Sigmoid colon (tissue), 7 donors: Measurements from ENCODE around the gene MEIOB. TPM values are rescaled to one million over a fixed set of nuclear protein-coding genes. Genes with fewer than 3 reads are reported as not detected.

Source experiments
- DNase-seq: peaks from one replicate; pipeline ENCODE4 v3.0.0-alpha.2; 2019
- H3K27ac ChIP-seq, 4 donors: fragments of 200-600 bp; sonication (generic); one replicate each; pipeline ENCODE4 v1.5.1; 2016 to 2019; ENCODE audit warnings: mild to moderate bottlenecking in 1 of 4
- H3K27me3 ChIP-seq, 3 donors: fragments of 200-600 bp; sonication (generic); one replicate each; pipeline ENCODE4 v1.5.1; 2019; ENCODE audit warnings: mild to moderate bottlenecking in 1 of 3
- H3K36me3 ChIP-seq, 4 donors: fragments of 200-600 bp; sonication (generic); one replicate each; pipeline ENCODE4 v1.5.1; 2016 to 2019
- H3K4me1 ChIP-seq, 4 donors: fragments of 200-600 bp; sonication (generic); one replicate each; pipeline ENCODE4 v1.5.1; 2017 to 2019
- H3K4me3 ChIP-seq, 4 donors: fragments of 200-600 bp; sonication (generic); one replicate each; pipeline ENCODE4 v1.5.1; 2017 to 2019; ENCODE audit warnings: mild to moderate bottlenecking in 2 of 4, moderate library complexity in 1 of 4
- H3K9me3 ChIP-seq, 4 donors: fragments of 200-600 bp in 3 of 4; sonication (generic) in 3 of 4; one replicate each; pipeline versions ENCODE4 v1.5.1 to v1.6.1; 2013 to 2019
- EP300 ChIP-seq, 4 donors: sonication (generic); formaldehyde crosslinking; IDR thresholded peaks; one replicate each; pipeline ENCODE4 v1.6.1; 2017; ENCODE audit warnings: antibody characterized with exemption in 4 of 4
- POLR2A ChIP-seq, 2 donors: fragments of 450-650 bp; IDR thresholded peaks; one replicate each; pipeline ENCODE4 v1.6.1; 2016; ENCODE audit warnings: antibody characterized with exemption in 2 of 2, mild to moderate bottlenecking in 2 of 2, moderate library complexity in 2 of 2
- POLR2AphosphoS5 ChIP-seq, 4 donors: sonication (generic); formaldehyde crosslinking; IDR thresholded peaks; one replicate each; pipeline ENCODE4 v1.6.1; 2017; ENCODE audit warnings: antibody characterized with exemption in 4 of 4
- WGBS, 2 donors: extraction: QIAGEN DNeasy Blood & Tissue Kit; methylation state at CpG; one replicate each; pipeline ENCODE4 v1.1.7; 2013; 5-methylcytosine and 5-hydroxymethylcytosine counted together
- intact Hi-C: fragments of 100-400 bp; cut with DNase I; formaldehyde crosslinking; loops from one replicate; pipeline ENCODE4 v1.15.1; 2023
- polyA plus RNA-seq, 3 donors: library from polyadenylated mRNA; stranded (reverse); fragments of 200-250 nt; gene quantifications; one replicate each; pipeline ENCODE4 v1.2.3, GENCODE V29; 2013
- total RNA-seq, 4 donors: library from RNA; depleted of rRNA; stranded (reverse); fragments of >200 nt; gene quantifications; one replicate each; pipeline ENCODE4 v1.1.0, GENCODE V29; 2016
- TF ChIP-seq, protein P1 (sequence below), 4 experiments: fragments of 450-650 bp in 3 of 4; fragments of 200-600 bp in 1 of 4; IDR thresholded peaks; one replicate each; pipeline ENCODE4 v1.5.1; 2016 to 2019; ENCODE audit warnings: antibody characterized with exemption in 4 of 4, mild to moderate bottlenecking in 3 of 4, moderate library complexity in 2 of 4
- donor health status: healthy with polysubstance abuse.
- donor health status: Bipolar disorder and iron deficiency.
- donor health status: healthy.

Gene MEIOB
- total and polyA plus RNA-seq, 7 donors: 0.10 TPM; not detected in 6

DNA sequence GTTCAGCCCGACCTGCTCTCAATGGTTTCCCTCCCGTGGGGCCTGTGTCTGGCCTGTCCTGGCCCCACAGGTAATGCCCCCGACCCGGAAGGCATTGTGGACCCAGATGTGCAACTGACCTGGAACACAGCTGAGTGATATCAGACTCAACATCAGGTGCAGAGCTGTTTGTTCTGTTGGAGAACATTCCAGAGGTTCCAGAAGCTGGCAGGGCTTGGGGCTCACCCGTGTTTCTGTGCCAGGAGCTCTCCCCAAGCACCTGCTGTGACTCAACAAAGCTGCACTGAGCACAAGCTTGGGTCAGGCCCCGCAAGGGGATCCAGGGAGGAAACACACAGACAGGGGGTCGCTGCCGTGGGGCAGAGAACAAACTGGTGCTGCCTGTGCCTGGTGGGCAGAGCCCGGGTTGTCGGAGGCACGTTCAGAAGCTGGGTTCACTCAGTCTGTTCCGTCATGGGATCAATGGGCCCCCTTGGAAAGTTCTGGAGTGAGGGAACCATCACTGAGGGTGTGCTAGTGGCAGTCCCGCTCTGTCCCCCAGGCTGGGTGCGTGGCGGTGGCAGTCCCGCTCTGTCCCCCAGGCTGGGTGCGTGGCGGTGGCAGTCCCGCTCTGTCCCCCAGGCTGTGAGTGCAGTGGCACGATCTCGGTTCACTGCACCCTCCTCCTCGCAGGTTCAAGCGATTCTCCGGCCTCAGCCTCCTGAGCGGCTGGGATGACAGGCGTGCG, 24.1 kb upstream of the MEIOB start:
- Histone ChIP-seq H3K27me3 (peaks cover 0 to 53% (median 0%) of the 10 kb centered on the region in 3 donors), H3K4me3 (no peak overlapping the region), H3K4me1 (no peaks in the 10 kb centered on the region), H3K36me3 (no peaks in the 10 kb centered on the region), H3K27ac (no peak overlapping the region), H3K9me3 (no peaks in the 10 kb centered on the region)
- TF ChIP-seq POLR2AphosphoS5 (IDR thresholded peaks at IDR 0.05) (no peak), EP300 (IDR thresholded peaks at IDR 0.05) (no peak)
- 81 to 84% methylated on average over 27 of the region's 27 CpGs for WGBS, 2 donors
- intact Hi-C loops: no loop called here
- DNase-seq: no peak

DNA sequence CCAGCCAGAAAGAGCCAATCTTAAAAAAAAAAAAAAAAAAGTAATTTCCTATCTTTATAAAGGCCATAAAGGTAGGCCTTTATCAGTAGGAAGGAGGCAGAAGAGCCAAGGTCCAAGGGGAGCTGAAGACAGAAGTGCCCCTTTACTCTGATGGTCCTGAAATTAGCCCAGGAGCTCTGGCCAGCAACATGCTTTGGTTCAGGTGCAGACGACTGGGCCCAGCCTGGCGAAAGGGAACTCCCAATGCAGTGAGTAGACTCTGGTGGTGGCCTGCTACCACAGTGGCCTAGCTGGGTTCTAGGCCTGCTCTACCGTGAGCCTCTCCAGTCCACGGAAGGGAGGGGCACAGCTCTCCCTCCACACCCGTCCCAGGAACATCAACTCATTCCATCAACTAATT, 23.1 kb upstream of the MEIOB start:
- intact Hi-C loops: no loop called here
- H3K4me1 ChIP-seq: no peaks in the 10 kb centered on the region
- H3K9me3 ChIP-seq: no peaks in the 10 kb centered on the region
- H3K27me3 ChIP-seq: peaks cover 0 to 51% (median 0%) of the 10 kb centered on the region in 3 donors
- H3K4me3 ChIP-seq: no peak overlapping the region
- H3K27ac ChIP-seq: no peak overlapping the region
- WGBS, 2 donors: 13 to 73% methylated on average over 5 of the region's 5 CpGs
- TF ChIP-seq, protein P1, sequence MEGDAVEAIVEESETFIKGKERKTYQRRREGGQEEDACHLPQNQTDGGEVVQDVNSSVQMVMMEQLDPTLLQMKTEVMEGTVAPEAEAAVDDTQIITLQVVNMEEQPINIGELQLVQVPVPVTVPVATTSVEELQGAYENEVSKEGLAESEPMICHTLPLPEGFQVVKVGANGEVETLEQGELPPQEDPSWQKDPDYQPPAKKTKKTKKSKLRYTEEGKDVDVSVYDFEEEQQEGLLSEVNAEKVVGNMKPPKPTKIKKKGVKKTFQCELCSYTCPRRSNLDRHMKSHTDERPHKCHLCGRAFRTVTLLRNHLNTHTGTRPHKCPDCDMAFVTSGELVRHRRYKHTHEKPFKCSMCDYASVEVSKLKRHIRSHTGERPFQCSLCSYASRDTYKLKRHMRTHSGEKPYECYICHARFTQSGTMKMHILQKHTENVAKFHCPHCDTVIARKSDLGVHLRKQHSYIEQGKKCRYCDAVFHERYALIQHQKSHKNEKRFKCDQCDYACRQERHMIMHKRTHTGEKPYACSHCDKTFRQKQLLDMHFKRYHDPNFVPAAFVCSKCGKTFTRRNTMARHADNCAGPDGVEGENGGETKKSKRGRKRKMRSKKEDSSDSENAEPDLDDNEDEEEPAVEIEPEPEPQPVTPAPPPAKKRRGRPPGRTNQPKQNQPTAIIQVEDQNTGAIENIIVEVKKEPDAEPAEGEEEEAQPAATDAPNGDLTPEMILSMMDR (IDR thresholded peaks at IDR 0.05): no peak
- TF ChIP-seq POLR2AphosphoS5 (IDR thresholded peaks at IDR 0.05) (no peak), POLR2A (IDR thresholded peaks at IDR 0.05) (no peak), EP300 (IDR thresholded peaks at IDR 0.05) (no peak)
- H3K36me3 ChIP-seq: no peaks in the 10 kb centered on the region
- DNase-seq: no peak

DNA sequence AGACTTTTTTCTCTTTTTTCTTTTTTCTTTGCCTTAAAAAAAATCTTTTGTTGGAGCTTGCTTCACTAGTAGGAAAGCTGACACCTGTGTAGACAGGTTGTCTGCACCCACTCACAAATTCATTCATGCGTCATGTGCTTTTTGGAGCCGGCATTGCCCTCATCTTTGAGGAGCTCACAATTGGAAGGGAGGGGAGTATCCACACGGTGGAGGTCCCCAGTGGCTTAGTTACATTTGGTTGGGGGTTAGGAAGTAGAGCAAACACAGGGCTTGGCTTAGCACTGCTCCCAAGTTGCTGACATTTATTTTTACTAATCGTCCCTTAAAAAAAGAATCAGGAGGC, 18.7 kb upstream of the MEIOB start:
- 57 to 74% methylated on average over 4 of the region's 4 CpGs for WGBS, 2 donors
- Histone ChIP-seq H3K27me3 (peaks cover 0 to 32% (median 0%) of the 10 kb centered on the region in 3 donors), H3K36me3 (no peaks in the 10 kb centered on the region), H3K4me3 (no peak overlapping the region), H3K9me3 (no peaks in the 10 kb centered on the region), H3K27ac (no peak overlapping the region), H3K4me1 (no peaks in the 10 kb centered on the region)
- no peak for TF ChIP-seq POLR2AphosphoS5 (IDR thresholded peaks at IDR 0.05)
- TF ChIP-seq POLR2A (IDR thresholded peaks at IDR 0.05): no peak
- TF ChIP-seq, protein P1 (IDR thresholded peaks at IDR 0.05): no peak
- no peak for TF ChIP-seq EP300 (IDR thresholded peaks at IDR 0.05)
- no peak for DNase-seq
- intact Hi-C loops: no loop called here

DNA sequence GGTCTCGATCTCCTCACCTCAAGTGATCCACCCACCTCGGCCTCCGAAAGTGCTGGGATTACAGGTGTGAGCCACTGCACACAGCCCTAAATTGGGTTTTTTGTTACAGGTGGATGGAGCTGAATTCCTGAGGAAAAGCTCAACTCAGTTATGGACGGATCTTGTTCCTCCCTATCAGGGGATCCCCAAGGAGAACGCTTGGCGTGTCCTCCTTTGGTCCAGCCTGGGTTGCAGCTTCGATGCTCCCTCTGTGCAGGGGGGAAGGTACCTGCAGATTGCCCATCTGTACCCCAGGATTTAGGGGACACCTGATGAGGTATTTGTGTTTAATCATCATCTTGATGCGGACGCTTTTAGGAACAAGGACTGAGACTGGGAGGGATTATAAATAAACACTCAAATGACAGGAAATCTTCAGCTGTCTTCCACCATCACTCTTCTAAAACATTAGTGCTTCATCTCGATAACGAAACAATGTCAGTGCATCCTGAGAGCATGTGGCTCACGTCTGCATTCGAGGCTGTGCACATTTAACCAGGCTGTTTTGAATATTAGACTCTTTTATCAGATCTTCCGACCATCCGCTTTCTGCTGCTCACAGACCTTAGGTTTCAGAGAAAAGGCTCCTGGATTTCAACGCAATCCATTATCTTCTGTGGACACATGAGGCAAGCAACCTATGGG, 18.2 kb upstream of the MEIOB start:
- Histone ChIP-seq H3K4me3 (no peak overlapping the region), H3K27me3 (peaks cover 0 to 34% (median 0%) of the 10 kb centered on the region in 3 donors), H3K36me3 (no peaks in the 10 kb centered on the region), H3K4me1 (no peaks in the 10 kb centered on the region), H3K27ac (no peak overlapping the region), H3K9me3 (no peaks in the 10 kb centered on the region)
- intact Hi-C loops: no loop called here
- 77 to 82% methylated on average over 16 of the region's 16 CpGs for WGBS, 2 donors
- TF ChIP-seq POLR2A (IDR thresholded peaks at IDR 0.05) (no peak), POLR2AphosphoS5 (IDR thresholded peaks at IDR 0.05) (no peak), EP300 (IDR thresholded peaks at IDR 0.05) (no peak)
- TF ChIP-seq, protein P1 (IDR thresholded peaks at IDR 0.05): no peak
- DNase-seq: no peak

DNA sequence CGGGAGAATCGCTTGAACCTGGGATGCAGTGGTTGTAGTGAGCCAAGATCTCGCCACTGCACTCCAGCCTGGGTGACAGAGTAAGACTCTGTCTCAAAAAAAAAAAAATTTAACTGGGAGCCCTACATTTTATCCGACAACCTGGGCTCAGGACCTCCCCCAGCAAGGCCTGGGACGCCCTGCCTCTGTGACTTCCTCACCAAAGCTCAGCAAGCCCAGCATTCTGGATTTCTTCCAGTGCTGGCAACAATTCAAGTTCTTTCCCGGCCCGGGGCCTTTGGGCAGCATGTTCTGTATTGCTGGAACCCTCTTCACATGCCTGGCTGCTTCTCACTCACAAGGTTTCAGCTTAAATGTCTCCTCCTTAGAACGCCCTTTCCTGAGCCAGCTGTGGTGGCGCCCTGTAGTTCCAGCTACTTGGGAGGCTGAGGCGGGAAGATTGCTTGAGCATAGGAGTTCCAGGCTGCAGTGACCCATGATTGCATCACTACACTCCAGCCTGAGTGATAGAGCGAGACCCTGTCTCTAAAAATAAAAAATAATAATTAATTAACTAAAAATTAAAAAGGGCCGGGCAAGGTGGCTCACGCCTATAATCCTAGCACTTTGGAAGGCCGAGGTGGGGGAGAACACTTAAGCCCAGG, 15.9 kb upstream of the MEIOB start:
- Histone ChIP-seq H3K9me3 (no peaks in the 10 kb centered on the region), H3K4me1 (no peaks in the 10 kb centered on the region), H3K27me3 (peaks cover 0 to 39% (median 8%) of the 10 kb centered on the region in 3 donors), H3K27ac (no peak overlapping the region), H3K36me3 (no peaks in the 10 kb centered on the region), H3K4me3 (no peak overlapping the region)
- no peak for DNase-seq
- no peak for TF ChIP-seq POLR2A (IDR thresholded peaks at IDR 0.05)
- no peak for TF ChIP-seq EP300 (IDR thresholded peaks at IDR 0.05)
- no peak for TF ChIP-seq POLR2AphosphoS5 (IDR thresholded peaks at IDR 0.05)
- TF ChIP-seq, protein P1 (IDR thresholded peaks at IDR 0.05): no peak
- WGBS, 2 donors: 81 to 84% methylated on average over 14 of the region's 14 CpGs
- intact Hi-C loops: no loop called here
